GM19455 (cell line): ENCODE measurements around the gene NCOA7.
"Not testable (repeated sequence)": the region's sequence is repeated elsewhere in the genome, so short reads cannot be mapped to it uniquely, and the experiment has no call there.

Experiments
- ATAC-seq: cut with Tn5 transposase; IDR thresholded peaks from one replicate; pipeline ENCODE4 v1.9.1; 2021; ENCODE audit not compliant: unreplicated experiment

Gene NCOA7

GRCh38 chr6:125963817-125964216 lies 173.1 kb downstream of the NCOA7 start:
- ATAC-seq = no peak

GRCh38 chr6:125966569-125966968 lies 175.8 kb downstream of the NCOA7 start:
- ATAC-seq = no peak

GRCh38 chr6:125968493-125968892 lies 177.7 kb downstream of the NCOA7 start:
- no peak for ATAC-seq

GRCh38 chr6:125970760-125971159 lies 180.0 kb downstream of the NCOA7 start:
- no peak for ATAC-seq

- not testable (repeated sequence) for ATAC-seq
Observed at GRCh38 chr6:125972478-125972877, 181.7 kb downstream of the NCOA7 start.

- peak; percentile 76 for ATAC-seq
Observed at GRCh38 chr6:125974214-125974866, 183.6 kb downstream of the NCOA7 start.

GRCh38 chr6:125979101-125979500 lies 188.3 kb downstream of the NCOA7 start:
- ATAC-seq = no peak
